ENCODE results near the gene ZBTB25.

The ZBTB25 gene

GRCh38 chr14:64444984-64445845 is 58.4 kb downstream of the ZBTB25 start:
- DNase-seq (ENCODE audit: low read depth in 3 of 3, low spot score in 1 of 3): no peak

- DNase-seq (ENCODE audit: low read depth in 3 of 3, low spot score in 1 of 3): no peak
These were observed 59.5 kb downstream of the ZBTB25 start for GRCh38 chr14:64444140-64444539.

GRCh38 chr14:64442300-64442988 is 61.2 kb downstream of the ZBTB25 start:
- DNase-seq (ENCODE audit: low read depth in 3 of 3, low spot score in 1 of 3): no peak

GRCh38 chr14:64440494-64440893 is 63.1 kb downstream of the ZBTB25 start:
- no peak for DNase-seq (ENCODE audit: low read depth in 3 of 3, low spot score in 1 of 3)

- no peak for DNase-seq (ENCODE audit: low read depth in 3 of 3, low spot score in 1 of 3)
These were observed 64.5 kb downstream of the ZBTB25 start for GRCh38 chr14:64439141-64439540.

- no peak for DNase-seq (ENCODE audit: low read depth in 3 of 3, low spot score in 1 of 3)
These were observed 65.3 kb downstream of the ZBTB25 start for GRCh38 chr14:64438181-64438841.

GRCh38 chr14:64434528-64434927 is 69.1 kb downstream of the ZBTB25 start:
- no peak for DNase-seq (ENCODE audit: low read depth in 3 of 3, low spot score in 1 of 3)

GRCh38 chr14:64423987-64424386 is 79.7 kb downstream of the ZBTB25 start:
- no peak for DNase-seq (ENCODE audit: low read depth in 3 of 3, low spot score in 1 of 3)

- DNase-seq (ENCODE audit: low read depth in 3 of 3, low spot score in 1 of 3): no peak
These were observed 80.9 kb downstream of the ZBTB25 start for GRCh38 chr14:64422756-64423155.

GRCh38 chr14:64422005-64422404 is 81.6 kb downstream of the ZBTB25 start:
- no peak for DNase-seq (ENCODE audit: low read depth in 3 of 3, low spot score in 1 of 3)

GRCh38 chr14:64421166-64421565 is 82.5 kb downstream of the ZBTB25 start:
- DNase-seq (ENCODE audit: low read depth in 3 of 3, low spot score in 1 of 3): no peak

- DNase-seq (ENCODE audit: low read depth in 3 of 3, low spot score in 1 of 3): no peak
These were observed 84.6 kb downstream of the ZBTB25 start for GRCh38 chr14:64419003-64419402.

GRCh38 chr14:64417771-64418125 is 85.9 kb downstream of the ZBTB25 start:
- DNase-seq (ENCODE audit: low read depth in 3 of 3, low spot score in 1 of 3): no peak

GRCh38 chr14:64417055-64417770 is 86.4 kb downstream of the ZBTB25 start:
- no peak for DNase-seq (ENCODE audit: low read depth in 3 of 3, low spot score in 1 of 3)

- no peak for DNase-seq (ENCODE audit: low read depth in 3 of 3, low spot score in 1 of 3)
These were observed 87.2 kb downstream of the ZBTB25 start for GRCh38 chr14:64416348-64416932.

- DNase-seq (ENCODE audit: low read depth in 3 of 3, low spot score in 1 of 3): no peak
These were observed 91.4 kb downstream of the ZBTB25 start for GRCh38 chr14:64412237-64412636.

- DNase-seq (ENCODE audit: low read depth in 3 of 3, low spot score in 1 of 3): no peak
These were observed 92.6 kb downstream of the ZBTB25 start for GRCh38 chr14:64411001-64411400.

GRCh38 chr14:64410084-64410774 is 93.4 kb downstream of the ZBTB25 start:
- no peak for DNase-seq (ENCODE audit: low read depth in 3 of 3, low spot score in 1 of 3)

GRCh38 chr14:64409126-64409920 is 94.3 kb downstream of the ZBTB25 start:
- DNase-seq (ENCODE audit: low read depth in 3 of 3, low spot score in 1 of 3): no peak

GRCh38 chr14:64407329-64407728 is 96.3 kb downstream of the ZBTB25 start:
- DNase-seq (ENCODE audit: low read depth in 3 of 3, low spot score in 1 of 3): no peak
